HepG2 (cell line): Measurements from ENCODE around the gene BCL2L1. TPM values are rescaled to one million over a fixed set of nuclear protein-coding genes. Genes with fewer than 3 reads are reported as not detected.

Experiments
- ATAD3A ChIP-seq: sonication (generic); formaldehyde crosslinking; IDR thresholded peaks from 2 replicates; pipeline ENCODE4 v1.4.0; 2020; ENCODE audit warnings: missing genetic modification reagents
- FOXP1 ChIP-seq, 2 experiments: fragments of 450-650 bp in 1 of 2; IDR thresholded peaks; 2 replicates each; pipeline ENCODE4 v1.6.1; 2017 to 2018; ENCODE audit warnings: antibody characterized with exemption in 1 of 2
- MAFF ChIP-seq: IDR thresholded peaks from 2 replicates; pipeline ENCODE4 v1.6.1; 2011; ENCODE audit warnings: low read depth, low read length, improper control_type of control experiment
- NCOA5 ChIP-seq: sonication (generic); formaldehyde crosslinking; IDR thresholded peaks from 2 replicates; pipeline ENCODE4 v1.4.0; 2020; ENCODE audit warnings: missing genetic modification reagents
- NFRKB ChIP-seq: fragments of 450-650 bp; IDR thresholded peaks from 2 replicates; pipeline ENCODE4 v1.6.1; 2017
- SMARCE1 ChIP-seq: fragments of 450-650 bp; IDR thresholded peaks from 2 replicates; pipeline ENCODE4 v1.6.1; 2017; ENCODE audit warnings: borderline replicate concordance
- SOX6 ChIP-seq, 2 experiments: fragments of 450-650 bp in 1 of 2; sonication (generic) in 1 of 2; formaldehyde crosslinking in 1 of 2; IDR thresholded peaks; 2 replicates each; pipeline versions ENCODE4 v1.4.0 to v1.6.1; 2017 to 2020; ENCODE audit warnings: antibody characterized with exemption in 1 of 2, mild to moderate bottlenecking in 1 of 2, missing genetic modification reagents in 1 of 2
- TARDBP ChIP-seq: sonication (generic); formaldehyde crosslinking; IDR thresholded peaks from 2 replicates; pipeline ENCODE4 v1.8.0; 2022; ENCODE audit warnings: mild to moderate bottlenecking, missing genetic modification reagents
- TEAD3 ChIP-seq: optimal IDR thresholded peaks from 2 replicates; pipeline ENCODE3; 2016; ENCODE audit warnings: borderline replicate concordance
- XRCC5 ChIP-seq: fragments of 200-400 bp; formaldehyde crosslinking; optimal IDR thresholded peaks from 2 replicates; pipeline ENCODE3; 2017; ENCODE audit warnings: mild to moderate bottlenecking, low read length
- ZBTB3 ChIP-seq: sonication (generic); formaldehyde crosslinking; IDR thresholded peaks from 2 replicates; pipeline ENCODE4 v1.4.0; 2020; ENCODE audit warnings: low read depth, mild to moderate bottlenecking, moderate library complexity, missing genetic modification reagents, borderline replicate concordance
- ZFP36 ChIP-seq: fragments of 150-350 bp; IDR thresholded peaks from 2 replicates; pipeline ENCODE4 v1.6.1; 2018; ENCODE audit warnings: borderline replicate concordance, low read length, low read depth; ENCODE audit not compliant: partially characterized antibody
- ZFP41 ChIP-seq: sonication (generic); formaldehyde crosslinking; IDR thresholded peaks from 2 replicates; pipeline ENCODE4 v1.4.0; 2020; ENCODE audit warnings: mild to moderate bottlenecking, missing genetic modification reagents, borderline replicate concordance
- ZNF292 ChIP-seq: sonication (generic); formaldehyde crosslinking; IDR thresholded peaks from 2 replicates; pipeline ENCODE4 v1.8.1; 2022; ENCODE audit warnings: mild to moderate bottlenecking, low read depth, missing genetic modification reagents, borderline replicate concordance
- ZNF570 ChIP-seq: sonication (generic); formaldehyde crosslinking; IDR thresholded peaks from 2 replicates; pipeline ENCODE4 v1.4.0; 2020; ENCODE audit warnings: mild to moderate bottlenecking, missing genetic modification reagents, borderline replicate concordance
- ZNF792 ChIP-seq: IDR thresholded peaks from 2 replicates; pipeline ENCODE4 v1.6.1; 2016
- polyA plus RNA-seq, 8 experiments: library from polyadenylated mRNA; depleted of rRNA in 3 of 8; stranded (reverse) in 7 of 8; unstranded in 1 of 8; fragments of >200 nt; fragmentation: Illumina TruSeq in 4 of 8; extraction: Trizol in 4 of 8; gene quantifications; 2 replicates each; pipeline versions ENCODE4 v1.2.1 to v1.2.3, GENCODE V29; 2011 to 2016; ENCODE audit warnings: low read depth in 4 of 8, missing spikeins in 1 of 8, mixed read lengths in 1 of 8; ENCODE audit not compliant: insufficient read depth in 1 of 8
- total RNA-seq, 5 experiments: library from RNA; depleted of rRNA; stranded (reverse); fragments of >200 nt; fragmentation: Illumina TruSeq; extraction: Trizol; gene quantifications; 2 replicates each; pipeline ENCODE4 v1.2.3, GENCODE V29; 2016; ENCODE audit warnings: low read depth in 1 of 5
- TF ChIP-seq, protein P1 (sequence below): sonication (generic); formaldehyde crosslinking; IDR thresholded peaks from 2 replicates; pipeline ENCODE4 v1.4.0; 2020; ENCODE audit warnings: missing genetic modification reagents, mild to moderate bottlenecking, borderline replicate concordance
- TF ChIP-seq, protein P2 (sequence below): sonication (generic); formaldehyde crosslinking; IDR thresholded peaks from 2 replicates; pipeline ENCODE4 v1.9.0; 2021; ENCODE audit warnings: missing genetic modification reagents, mild to moderate bottlenecking, borderline replicate concordance
- TF ChIP-seq, protein P3 (sequence below): IDR thresholded peaks from 2 replicates; pipeline ENCODE4 v1.6.1; 2016; ENCODE audit warnings: mild to moderate bottlenecking, missing biosample characterization, missing genetic modification reagents
- TF ChIP-seq, protein P4 (sequence below): sonication (generic); formaldehyde crosslinking; IDR thresholded peaks from 2 replicates; pipeline ENCODE4 v1.5.0; 2020; ENCODE audit warnings: missing genetic modification reagents, mild to moderate bottlenecking, borderline replicate concordance
- TF ChIP-seq, protein P5 (sequence below): sonication (generic); formaldehyde crosslinking; IDR thresholded peaks from 2 replicates; pipeline ENCODE4 v1.4.0; 2020; ENCODE audit warnings: mild to moderate bottlenecking, missing genetic modification reagents
- TF ChIP-seq, protein P6 (sequence below): sonication (generic); formaldehyde crosslinking; IDR thresholded peaks from 2 replicates; pipeline ENCODE4 v1.4.0; 2020; ENCODE audit warnings: missing genetic modification reagents, borderline replicate concordance

BCL2L1 gene
- total and polyA plus RNA-seq, 2 of the 13 experiments (the other 11 are each of a cell fraction or from before 2014, with no cell fraction given), result 164 to 258 TPM

DNA sequence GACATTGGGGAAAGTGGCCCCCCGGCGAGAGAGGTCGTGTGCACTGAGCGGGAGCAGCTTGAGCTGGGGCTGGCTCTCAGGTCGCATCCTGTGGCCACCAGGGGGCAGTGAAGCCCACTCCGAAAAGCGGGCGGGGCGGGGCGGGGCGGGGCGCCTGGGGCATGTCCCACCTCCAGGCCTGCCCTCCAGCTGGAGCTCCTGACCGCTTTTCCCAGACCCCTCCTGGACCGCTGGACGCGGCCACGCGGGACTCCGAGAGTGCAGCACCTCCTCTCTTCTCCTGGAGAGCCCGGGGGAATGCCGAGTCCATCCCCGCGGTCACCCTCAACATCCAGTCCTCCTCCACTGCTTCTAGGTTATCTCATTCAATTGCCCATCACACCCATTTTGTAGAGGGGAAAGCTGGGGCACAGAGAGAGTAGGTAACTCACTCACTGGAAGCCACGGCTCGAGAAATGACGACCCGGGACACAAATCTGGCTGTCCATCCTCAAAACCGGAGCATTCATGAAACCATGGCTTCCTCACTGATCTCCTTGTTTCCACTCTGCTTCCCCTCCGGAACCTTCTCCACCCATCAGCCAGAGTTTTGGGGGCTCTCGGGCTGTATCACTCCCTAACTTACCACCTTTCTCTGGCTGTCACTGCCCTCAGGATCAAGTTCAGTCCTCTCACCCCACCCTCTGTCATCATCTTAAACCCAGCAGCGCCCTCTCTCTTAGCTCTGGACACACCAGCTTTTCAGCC is 60.9 kb downstream of the BCL2L1 start (continued):
- TF ChIP-seq, protein P1, sequence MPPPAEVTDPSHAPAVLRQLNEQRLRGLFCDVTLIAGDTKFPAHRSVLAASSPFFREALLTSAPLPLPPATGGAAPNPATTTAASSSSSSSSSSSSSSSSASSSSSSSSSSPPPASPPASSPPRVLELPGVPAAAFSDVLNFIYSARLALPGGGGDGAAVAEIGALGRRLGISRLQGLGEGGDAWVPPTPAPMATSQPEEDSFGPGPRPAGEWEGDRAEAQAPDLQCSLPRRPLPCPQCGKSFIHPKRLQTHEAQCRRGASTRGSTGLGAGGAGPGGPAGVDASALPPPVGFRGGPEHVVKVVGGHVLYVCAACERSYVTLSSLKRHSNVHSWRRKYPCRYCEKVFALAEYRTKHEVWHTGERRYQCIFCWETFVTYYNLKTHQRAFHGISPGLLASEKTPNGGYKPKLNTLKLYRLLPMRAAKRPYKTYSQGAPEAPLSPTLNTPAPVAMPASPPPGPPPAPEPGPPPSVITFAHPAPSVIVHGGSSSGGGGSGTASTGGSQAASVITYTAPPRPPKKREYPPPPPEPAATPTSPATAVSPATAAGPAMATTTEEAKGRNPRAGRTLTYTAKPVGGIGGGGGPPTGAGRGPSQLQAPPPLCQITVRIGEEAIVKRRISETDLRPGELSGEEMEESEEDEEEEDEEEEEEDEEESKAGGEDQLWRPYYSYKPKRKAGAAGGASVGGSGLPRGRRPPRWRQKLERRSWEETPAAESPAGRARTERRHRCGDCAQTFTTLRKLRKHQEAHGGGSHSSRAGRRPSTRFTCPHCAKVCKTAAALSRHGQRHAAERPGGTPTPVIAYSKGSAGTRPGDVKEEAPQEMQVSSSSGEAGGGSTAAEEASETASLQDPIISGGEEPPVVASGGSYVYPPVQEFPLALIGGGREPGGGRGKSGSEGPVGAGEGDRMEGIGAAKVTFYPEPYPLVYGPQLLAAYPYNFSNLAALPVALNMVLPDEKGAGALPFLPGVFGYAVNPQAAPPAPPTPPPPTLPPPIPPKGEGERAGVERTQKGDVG (CRISPR knock-in tag), result no peak
- TF ChIP-seq ZFP36 (no peak), ZNF570 (CRISPR knock-in tag) (no peak), XRCC5 (no peak), TEAD3 (CRISPR knock-in tag) (peak; percentile 62), TARDBP (peak; percentile 76), ZBTB3 (CRISPR knock-in tag) (no peak; the same call in 1 of the 2 replicates), ATAD3A (CRISPR knock-in tag) (no peak; the same call in 1 of the 2 replicates), NCOA5 (CRISPR knock-in tag) (no peak), ZNF792 (CRISPR knock-in tag) (no peak; the same call in 1 of the 2 replicates), FOXP1 (IDR thresholded peaks at IDR 0.05) (no peak), FOXP1 (CRISPR knock-in tag; IDR thresholded peaks at IDR 0.05) (0 out of 2 replicates have a peak, but pooled peaks have one; percentile 4), SMARCE1 (no peak), NFRKB (no peak), SOX6 (IDR thresholded peaks at IDR 0.05) (no peak), SOX6 (CRISPR knock-in tag; IDR thresholded peaks at IDR 0.05) (peak; percentile 83), ZNF292 (0 out of 2 replicates have a peak, but pooled peaks have one; percentile 63), ZFP41 (peak; percentile 57; the same call in 1 of the 2 replicates), MAFF (no peak)
- TF ChIP-seq, protein P2, sequence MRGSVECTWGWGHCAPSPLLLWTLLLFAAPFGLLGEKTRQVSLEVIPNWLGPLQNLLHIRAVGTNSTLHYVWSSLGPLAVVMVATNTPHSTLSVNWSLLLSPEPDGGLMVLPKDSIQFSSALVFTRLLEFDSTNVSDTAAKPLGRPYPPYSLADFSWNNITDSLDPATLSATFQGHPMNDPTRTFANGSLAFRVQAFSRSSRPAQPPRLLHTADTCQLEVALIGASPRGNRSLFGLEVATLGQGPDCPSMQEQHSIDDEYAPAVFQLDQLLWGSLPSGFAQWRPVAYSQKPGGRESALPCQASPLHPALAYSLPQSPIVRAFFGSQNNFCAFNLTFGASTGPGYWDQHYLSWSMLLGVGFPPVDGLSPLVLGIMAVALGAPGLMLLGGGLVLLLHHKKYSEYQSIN (CRISPR knock-in tag), result no peak
- TF ChIP-seq, protein P3, sequence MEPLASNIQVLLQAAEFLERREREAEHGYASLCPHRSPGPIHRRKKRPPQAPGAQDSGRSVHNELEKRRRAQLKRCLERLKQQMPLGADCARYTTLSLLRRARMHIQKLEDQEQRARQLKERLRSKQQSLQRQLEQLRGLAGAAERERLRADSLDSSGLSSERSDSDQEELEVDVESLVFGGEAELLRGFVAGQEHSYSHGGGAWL (CRISPR knock-in tag), result peak; percentile 83
- TF ChIP-seq, protein P4, sequence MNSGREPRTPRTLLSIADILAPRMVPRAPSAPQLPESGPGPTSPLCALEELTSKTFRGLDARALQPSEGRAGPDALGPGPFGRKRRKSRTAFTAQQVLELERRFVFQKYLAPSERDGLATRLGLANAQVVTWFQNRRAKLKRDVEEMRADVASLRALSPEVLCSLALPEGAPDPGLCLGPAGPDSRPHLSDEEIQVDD, result peak; percentile 79; the same call in 1 of the 2 replicates
- TF ChIP-seq, protein P5, sequence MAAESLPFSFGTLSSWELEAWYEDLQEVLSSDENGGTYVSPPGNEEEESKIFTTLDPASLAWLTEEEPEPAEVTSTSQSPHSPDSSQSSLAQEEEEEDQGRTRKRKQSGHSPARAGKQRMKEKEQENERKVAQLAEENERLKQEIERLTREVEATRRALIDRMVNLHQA (CRISPR knock-in tag), result no peak
- TF ChIP-seq, protein P6, sequence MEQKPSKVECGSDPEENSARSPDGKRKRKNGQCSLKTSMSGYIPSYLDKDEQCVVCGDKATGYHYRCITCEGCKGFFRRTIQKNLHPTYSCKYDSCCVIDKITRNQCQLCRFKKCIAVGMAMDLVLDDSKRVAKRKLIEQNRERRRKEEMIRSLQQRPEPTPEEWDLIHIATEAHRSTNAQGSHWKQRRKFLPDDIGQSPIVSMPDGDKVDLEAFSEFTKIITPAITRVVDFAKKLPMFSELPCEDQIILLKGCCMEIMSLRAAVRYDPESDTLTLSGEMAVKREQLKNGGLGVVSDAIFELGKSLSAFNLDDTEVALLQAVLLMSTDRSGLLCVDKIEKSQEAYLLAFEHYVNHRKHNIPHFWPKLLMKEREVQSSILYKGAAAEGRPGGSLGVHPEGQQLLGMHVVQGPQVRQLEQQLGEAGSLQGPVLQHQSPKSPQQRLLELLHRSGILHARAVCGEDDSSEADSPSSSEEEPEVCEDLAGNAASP (CRISPR knock-in tag), result peak; percentile 70; the same call in 1 of the 2 replicates
